Inflammatory macrophage treated with lipopolysaccharide for 4 hours (primary cell): Measurements from ENCODE around the gene PCNA.
"Not testable (repeated sequence)": the region's sequence is repeated elsewhere in the genome, so short reads cannot be mapped to it uniquely, and the experiment has no call there.

Source experiments
- DNase-seq: peaks from one replicate; pipeline ENCODE4 v3.0.0-alpha.2; 2020

Gene PCNA

GRCh38 chr20:5095931-5096330 is 23.8 kb downstream of the PCNA start:
- no peak for DNase-seq

DNA sequence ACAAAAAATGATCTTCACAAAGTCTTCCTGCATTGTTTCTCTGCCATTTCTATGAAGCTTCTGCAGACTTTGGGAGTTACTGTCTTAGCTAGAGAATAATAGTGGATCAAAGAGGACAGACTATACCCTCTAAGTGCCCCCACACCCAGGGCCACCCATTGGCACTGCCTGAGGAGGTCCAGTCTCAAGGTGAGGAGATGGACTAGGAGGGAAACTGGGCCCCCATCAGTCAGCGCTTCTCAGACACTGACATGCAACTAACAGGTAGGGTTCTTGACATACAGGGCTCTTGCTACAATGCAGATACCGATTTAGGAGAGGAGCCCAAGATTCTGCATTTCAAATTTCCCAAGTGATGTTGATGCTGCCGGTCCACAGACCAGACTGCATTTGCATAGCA is 24.3 kb downstream of the PCNA start:
- DNase-seq: no peak

DNA sequence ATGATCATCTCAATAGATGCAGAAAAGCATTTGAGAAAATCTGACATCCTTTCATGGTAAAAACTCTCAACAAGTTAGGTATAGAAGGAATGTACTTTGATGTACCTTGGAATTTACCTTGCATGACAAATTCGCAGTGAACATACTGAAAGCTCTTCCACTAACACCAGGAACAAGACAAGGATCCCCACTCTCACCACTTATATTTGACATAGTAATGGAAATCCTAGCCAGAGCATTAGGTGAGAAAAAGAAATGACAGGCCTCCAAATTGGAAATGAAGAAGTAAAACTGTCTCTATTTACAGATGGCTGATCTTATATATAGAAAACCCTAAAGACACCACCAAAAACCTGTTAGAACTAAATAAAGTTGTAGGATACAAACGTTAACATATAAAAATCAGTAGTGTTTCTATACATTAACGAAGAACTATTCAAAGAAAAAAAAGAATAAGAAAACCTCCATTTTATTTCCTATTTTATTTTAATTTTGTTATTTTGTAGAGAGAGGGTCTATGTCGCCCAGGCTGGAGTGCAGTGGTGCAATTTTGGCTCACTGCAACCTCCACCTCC is 26.9 kb downstream of the PCNA start:
- DNase-seq: no peak

- no peak for DNase-seq
These were observed 27.9 kb downstream of the PCNA start for GRCh38 chr20:5091902-5092301.

DNA sequence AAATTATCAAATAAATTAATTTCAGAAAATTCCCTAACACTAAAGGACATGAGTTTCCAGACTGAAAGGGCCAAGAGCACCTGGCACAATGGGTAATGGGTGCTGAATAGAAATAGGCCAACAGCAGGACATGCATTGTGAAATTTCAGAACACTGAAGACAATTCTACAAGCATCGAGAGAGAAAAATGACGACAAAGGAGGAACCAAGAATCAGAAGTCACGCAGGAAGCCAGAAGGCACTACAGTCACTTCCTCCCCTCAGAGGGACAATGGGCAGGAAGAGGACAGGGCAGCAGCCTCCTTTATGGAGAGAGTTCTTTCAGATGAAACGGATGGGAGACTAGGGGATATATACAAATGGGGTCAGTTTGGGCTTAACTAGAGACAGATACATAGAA is 29.6 kb downstream of the PCNA start:
- peak; percentile 93 for DNase-seq

- DNase-seq: no peak
These were observed 31.1 kb downstream of the PCNA start for GRCh38 chr20:5088688-5089087.

GRCh38 chr20:5085380-5085779 is 34.4 kb downstream of the PCNA start:
- DNase-seq: peak; percentile 72

- peak; percentile 99 for DNase-seq
These were observed 39.3 kb downstream of the PCNA start for GRCh38 chr20:5080384-5080877.

DNA sequence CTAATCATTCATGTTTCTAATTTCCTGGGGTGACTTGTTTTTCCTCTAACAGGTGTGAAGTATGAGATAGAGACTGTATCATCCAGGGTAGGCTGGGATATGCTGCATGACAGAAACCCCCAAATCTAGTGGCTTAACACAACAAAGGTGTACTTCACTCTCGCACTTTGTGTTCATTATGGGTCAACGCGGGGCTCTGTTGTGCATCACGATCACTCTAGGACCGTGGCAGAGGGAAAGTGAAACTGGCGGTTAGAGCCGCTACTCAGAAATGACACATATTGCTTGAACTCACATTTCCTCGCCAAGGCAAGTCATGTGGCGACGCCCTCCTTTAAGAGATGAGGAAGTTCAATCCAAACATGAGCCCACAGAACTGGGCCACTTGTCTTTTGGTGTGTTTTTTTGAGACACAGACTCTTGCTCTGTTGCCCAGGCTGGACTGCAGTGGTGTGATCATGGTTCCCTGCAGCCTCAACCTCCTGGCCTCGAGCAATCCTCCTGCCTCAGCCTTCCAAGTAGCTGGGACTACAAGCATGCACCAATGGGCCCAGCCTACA is 41.3 kb downstream of the PCNA start:
- peak; percentile 99 for DNase-seq

DNA sequence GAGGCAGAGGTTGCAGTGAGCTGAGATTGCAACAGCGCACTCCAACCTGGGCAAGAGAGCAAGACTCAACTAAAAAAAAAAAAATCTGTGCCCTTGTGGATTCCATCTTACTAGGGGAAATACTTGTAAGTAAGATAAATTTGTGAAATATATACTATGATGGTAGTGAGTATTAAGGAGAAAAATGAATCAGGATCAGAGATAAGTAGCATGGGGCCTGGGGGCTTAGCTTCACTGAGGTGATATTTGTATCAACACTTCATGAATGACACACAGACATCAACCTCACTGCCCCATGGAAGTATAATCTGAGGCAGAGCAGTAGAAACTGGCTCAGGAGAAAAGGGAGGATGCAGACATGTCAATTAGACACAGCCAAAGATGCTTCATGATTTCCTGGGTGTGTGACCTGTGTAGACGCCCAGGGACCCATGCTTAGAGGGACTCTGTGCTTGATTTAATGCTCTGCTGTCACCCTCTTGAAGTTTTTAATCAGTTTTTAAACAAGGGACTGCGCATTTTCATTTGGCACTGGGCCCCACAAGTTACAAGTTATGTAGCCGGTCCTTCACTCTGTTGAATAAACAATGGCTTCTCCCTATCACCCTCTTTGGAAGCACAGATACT is 41.9 kb downstream of the PCNA start:
- DNase-seq: peak; percentile 23

DNA sequence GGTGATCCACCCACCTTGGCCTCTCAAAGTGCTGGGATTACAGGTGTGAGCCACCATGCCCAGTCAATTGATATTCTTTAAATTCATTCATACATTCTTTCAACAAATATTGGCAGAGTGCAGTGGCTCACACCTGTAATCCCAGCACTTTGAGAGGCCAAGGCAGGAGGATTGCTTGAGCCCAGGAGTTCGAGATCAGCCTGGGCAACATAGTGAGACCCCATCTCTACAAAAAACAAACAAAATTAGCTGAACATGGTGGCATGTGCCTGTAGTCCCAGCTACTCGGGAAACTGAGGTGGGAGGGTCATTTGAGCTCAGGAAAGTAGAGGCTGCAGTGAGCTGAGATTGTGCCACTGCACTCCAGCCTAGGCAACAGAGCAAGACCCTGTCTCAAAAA is 42.8 kb downstream of the PCNA start:
- DNase-seq: not testable (repeated sequence)

- DNase-seq: peak; percentile 50
These were observed 45.5 kb downstream of the PCNA start for GRCh38 chr20:5074232-5074674.

- DNase-seq: peak; percentile 65
These were observed 46.0 kb downstream of the PCNA start for GRCh38 chr20:5073660-5074231.

GRCh38 chr20:5072756-5073659 is 46.8 kb downstream of the PCNA start:
- DNase-seq: peak; percentile 77

GRCh38 chr20:5071942-5072341 is 47.8 kb downstream of the PCNA start:
- not testable (repeated sequence) for DNase-seq

GRCh38 chr20:5070570-5070969 is 49.2 kb downstream of the PCNA start:
- no peak for DNase-seq

DNA sequence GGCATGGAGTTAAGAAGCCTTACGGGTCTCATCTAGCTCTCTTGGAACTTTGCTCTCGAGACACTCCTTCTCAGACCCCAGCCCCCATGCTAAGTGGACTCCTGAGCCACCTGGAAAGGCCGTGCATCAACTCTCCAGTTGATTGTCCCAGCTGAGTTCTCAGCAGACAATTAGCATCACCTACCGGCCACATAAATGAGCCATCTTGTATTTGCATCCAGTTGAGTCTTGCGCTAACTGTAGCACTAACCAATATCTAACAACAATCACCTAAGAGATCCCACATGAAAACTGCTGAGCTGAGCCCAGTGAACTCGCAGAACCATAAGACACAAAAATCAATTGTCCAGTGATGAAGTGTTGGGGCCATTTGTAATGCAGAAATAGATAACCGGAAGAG is 49.7 kb downstream of the PCNA start:
- no peak for DNase-seq

DNA sequence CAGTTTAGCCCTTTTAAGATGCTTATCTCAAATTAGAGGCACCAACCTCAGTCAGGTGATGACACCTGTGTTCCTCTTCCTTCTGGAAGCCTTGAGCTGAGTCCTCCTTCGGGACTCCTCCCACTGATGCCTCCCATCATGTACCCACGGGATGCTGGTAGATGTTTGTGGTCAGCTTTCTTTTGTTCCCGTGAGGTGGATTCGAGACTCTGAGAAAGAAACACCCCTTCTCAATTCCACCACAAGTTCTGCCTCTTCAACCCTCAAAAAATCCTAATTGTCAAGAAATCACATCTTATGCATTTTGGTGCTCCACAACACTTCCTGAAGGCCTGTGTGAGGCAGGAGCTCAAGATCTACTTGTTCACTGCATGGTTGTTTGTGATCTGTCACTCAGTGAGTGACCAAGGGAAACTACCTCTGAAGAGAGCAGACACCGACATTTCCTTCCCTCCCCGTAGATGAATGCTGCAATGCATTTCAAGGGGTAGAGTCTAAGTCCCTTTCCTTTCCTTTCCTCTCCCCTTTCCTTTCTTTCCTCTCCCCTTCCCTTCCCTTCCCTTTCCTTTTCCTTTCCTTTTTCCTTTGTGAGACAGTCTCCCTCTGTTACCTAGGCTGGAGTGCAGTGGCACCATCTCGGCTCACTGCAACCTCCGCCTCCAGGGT is 50.5 kb downstream of the PCNA start:
- no peak for DNase-seq

- DNase-seq: no peak
These were observed 51.7 kb downstream of the PCNA start for GRCh38 chr20:5067877-5068645.

- peak; percentile 99 for DNase-seq
These were observed 53.8 kb downstream of the PCNA start for GRCh38 chr20:5065879-5066383.

DNA sequence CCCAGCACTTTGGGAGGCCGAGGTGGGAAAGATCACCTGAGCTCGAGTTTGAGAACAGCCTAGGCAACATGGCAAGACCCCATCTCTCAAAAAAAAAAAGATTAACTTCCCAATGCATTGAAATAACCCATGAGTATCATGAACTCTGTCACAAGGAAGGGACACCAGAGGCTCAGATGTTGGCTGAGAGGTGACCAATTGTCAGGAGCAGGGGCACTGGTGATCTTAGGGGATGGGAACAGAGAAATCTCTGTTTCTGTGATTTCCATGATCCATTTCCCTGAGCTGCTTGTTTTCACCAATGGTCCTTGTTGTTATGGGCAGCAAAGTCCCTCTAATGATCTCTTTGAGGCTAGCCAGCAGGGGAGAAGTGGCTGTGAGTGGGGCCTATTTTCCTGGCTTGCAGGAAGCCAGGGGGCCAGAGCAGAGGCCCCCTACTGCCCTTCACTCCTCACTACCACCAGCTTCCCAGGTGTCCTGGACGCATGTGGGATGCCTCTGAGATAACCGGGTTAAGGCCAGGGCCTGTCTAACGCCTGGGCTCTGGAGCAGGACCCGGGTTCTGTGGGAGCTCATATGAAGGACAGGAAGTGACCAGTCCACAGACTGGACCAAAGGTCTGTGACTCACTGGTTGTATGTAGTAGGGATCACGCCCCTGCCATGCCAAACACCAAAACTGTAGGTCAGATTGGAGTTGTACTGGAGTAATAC is 54.4 kb downstream of the PCNA start:
- DNase-seq: peak; percentile 90
